Activated naive CD4-positive, alpha-beta T cell treated with anti-CD3 and anti-CD28 coated beads, Interleukin-2, amount 50 U/mL, for 24 hours (primary cell): ENCODE data around the gene EFTUD2.
"Not testable (repeated sequence)": the region's sequence is repeated elsewhere in the genome, so short reads cannot be mapped to it uniquely, and the experiment has no call there.

Source experiments
- H3K27ac Mint-ChIP-seq: one replicate; pipeline ENCODE4 v1.8.0; 2021; ENCODE audit warnings: mild to moderate bottlenecking, mixed read lengths
- H3K27me3 Mint-ChIP-seq: one replicate; pipeline ENCODE4 v1.8.0; 2021; ENCODE audit warnings: mixed read lengths
- H3K36me3 Mint-ChIP-seq: one replicate; pipeline ENCODE4 v1.8.0; 2021; ENCODE audit warnings: mixed read lengths
- H3K4me1 Mint-ChIP-seq: one replicate; pipeline ENCODE4 v1.8.0; 2021; ENCODE audit warnings: mixed read lengths
- H3K4me3 Mint-ChIP-seq: one replicate; pipeline ENCODE4 v1.8.0; 2021; ENCODE audit warnings: mild to moderate bottlenecking, mixed read lengths
- H3K9me3 Mint-ChIP-seq: one replicate; pipeline ENCODE4 v1.8.0; 2021; ENCODE audit warnings: mixed read lengths

Gene EFTUD2

GRCh38 chr17:44831371-44831770 lies 67.9 kb downstream of the EFTUD2 start:
- Mint-ChIP-seq H3K9me3 (no peaks in the 10 kb centered on the region), H3K27ac (no peak overlapping the region), H3K4me3 (no peak overlapping the region), H3K36me3 (no peaks in the 10 kb centered on the region), H3K4me1 (peaks cover 11% of the 10 kb centered on the region), H3K27me3 (peaks cover 32% of the 10 kb centered on the region)

- Mint-ChIP-seq H3K27ac (no peak overlapping the region), H3K36me3 (no peaks in the 10 kb centered on the region), H3K4me3 (peak overlapping the region; percentile 71), H3K4me1 (peaks cover 11% of the 10 kb centered on the region), H3K9me3 (no peaks in the 10 kb centered on the region), H3K27me3 (peaks cover 32% of the 10 kb centered on the region)
Measured at GRCh38 chr17:44830359-44831288, 68.6 kb downstream of the EFTUD2 start.

- Mint-ChIP-seq H3K27ac (peak within 1 kb of the TSS; percentile 63), H3K9me3 (no peaks in the 10 kb centered on the region), H3K4me3 (peak within 1 kb of the TSS; percentile 84), H3K27me3 (peaks cover 32% of the 10 kb centered on the region), H3K4me1 (peaks cover 11% of the 10 kb centered on the region), H3K36me3 (no peaks in the 10 kb centered on the region)
Measured at GRCh38 chr17:44829523-44830358, 69.5 kb downstream of the EFTUD2 start, which contains the start of gene GJC1. Gene GJC1 (minus strand): TSS chr17:44830287. CDS start chr17:44805817, 24,470 bp downstream.

GRCh38 chr17:44828919-44829522 lies 70.2 kb downstream of the EFTUD2 start:
- H3K36me3 Mint-ChIP-seq = no peaks in the 10 kb centered on the region
- peak overlapping the region; percentile 63 for H3K27ac Mint-ChIP-seq
- H3K4me3 Mint-ChIP-seq = peak overlapping the region; percentile 84
- peaks cover 11% of the 10 kb centered on the region for H3K4me1 Mint-ChIP-seq
- no peaks in the 10 kb centered on the region for H3K9me3 Mint-ChIP-seq
- peaks cover 34% of the 10 kb centered on the region for H3K27me3 Mint-ChIP-seq

- no peak overlapping the region for H3K27ac Mint-ChIP-seq
- no peaks in the 10 kb centered on the region for H3K9me3 Mint-ChIP-seq
- H3K36me3 Mint-ChIP-seq = no peaks in the 10 kb centered on the region
- peaks cover 33% of the 10 kb centered on the region for H3K27me3 Mint-ChIP-seq
- H3K4me3 Mint-ChIP-seq = no peak overlapping the region
- H3K4me1 Mint-ChIP-seq = peaks cover 11% of the 10 kb centered on the region
Measured at GRCh38 chr17:44827863-44828262, 71.4 kb downstream of the EFTUD2 start.

DNA sequence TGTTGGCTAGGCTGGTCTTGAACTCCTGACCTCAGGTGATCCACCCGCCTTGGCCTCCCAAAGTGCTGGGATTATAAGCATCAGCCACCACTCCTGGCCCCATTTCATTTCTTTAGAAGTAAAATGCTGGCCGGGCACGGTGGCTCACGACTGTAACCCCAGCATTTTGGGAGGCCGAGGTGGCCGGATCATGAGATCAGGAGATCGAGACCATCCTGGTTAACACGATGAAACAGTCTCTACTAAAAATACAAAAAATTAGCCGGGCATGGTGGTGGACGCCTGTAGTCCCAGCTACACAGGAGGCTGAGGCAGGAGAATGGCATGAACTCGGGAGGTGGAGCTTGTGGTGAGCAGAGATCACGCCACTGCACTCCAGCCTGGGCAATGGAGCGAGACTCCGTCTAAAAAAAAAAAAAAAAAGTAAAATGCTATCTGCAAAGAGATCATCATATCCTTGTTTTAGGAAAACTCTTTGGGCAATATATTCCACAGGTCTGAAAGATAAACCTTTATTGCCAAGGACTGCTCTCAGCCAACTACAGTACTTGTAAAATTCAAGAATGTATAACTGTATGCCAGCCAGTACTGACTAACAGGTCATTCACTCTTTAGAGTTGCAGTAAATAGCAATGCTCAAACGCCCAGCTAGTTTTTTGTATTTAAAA lies 73.0 kb downstream of the EFTUD2 start:
- peaks cover 11% of the 10 kb centered on the region for H3K4me1 Mint-ChIP-seq
- H3K27ac Mint-ChIP-seq = no peak overlapping the region
- no peaks in the 10 kb centered on the region for H3K36me3 Mint-ChIP-seq
- H3K4me3 Mint-ChIP-seq = no peak overlapping the region
- H3K27me3 Mint-ChIP-seq = peaks cover 33% of the 10 kb centered on the region
- H3K9me3 Mint-ChIP-seq = no peaks in the 10 kb centered on the region

DNA sequence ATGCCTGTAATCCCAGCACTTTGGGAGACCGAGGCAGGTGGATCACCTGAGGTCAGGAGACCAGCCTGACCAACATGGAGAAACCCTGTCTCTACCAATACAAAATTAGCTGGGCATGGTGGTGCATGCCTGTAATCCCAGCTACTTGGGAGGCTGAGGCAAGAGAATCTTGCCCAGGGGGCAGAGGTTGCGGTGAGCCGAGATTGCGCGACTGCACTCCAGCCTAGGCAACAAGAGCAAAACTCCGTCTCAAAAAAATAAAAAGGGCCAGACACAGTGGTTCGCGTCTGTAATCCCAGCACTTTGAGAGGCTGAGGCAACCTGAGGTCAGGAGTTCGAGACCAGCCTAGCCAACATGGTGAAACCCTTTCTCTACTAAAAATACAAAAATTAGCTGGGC lies 74.0 kb downstream of the EFTUD2 start:
- H3K36me3 Mint-ChIP-seq, H3K9me3 Mint-ChIP-seq, H3K27ac Mint-ChIP-seq, H3K4me3 Mint-ChIP-seq: not testable (repeated sequence)
- Mint-ChIP-seq H3K27me3 (peaks cover 33% of the 10 kb centered on the region), H3K4me1 (peaks cover 11% of the 10 kb centered on the region)

DNA sequence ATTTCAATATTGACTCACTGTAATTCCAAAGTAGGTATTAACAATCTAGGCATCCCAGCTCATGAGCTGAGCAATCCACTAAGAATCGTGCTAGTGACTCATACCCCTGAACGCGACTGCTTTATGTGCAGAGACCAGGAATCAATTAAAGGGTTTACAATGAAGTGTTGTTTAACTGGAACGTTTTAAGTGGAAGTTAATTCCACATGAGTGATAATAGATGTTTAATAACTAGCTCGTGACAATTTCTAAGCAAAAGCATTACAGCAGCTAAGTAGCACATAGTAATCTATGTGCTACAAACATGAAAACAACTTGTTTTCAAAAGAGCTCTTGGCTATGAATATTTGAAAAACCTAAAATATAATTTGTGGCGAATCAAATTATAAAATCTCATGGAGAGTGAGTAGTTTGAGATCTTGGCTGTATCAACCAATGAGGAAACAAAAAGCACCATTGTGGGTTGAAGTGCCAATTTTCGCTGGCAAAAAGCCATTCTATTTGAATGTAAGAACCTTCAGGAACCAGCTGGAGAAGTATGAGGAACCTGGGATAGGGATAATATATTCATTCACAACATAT lies 78.5 kb downstream of the EFTUD2 start:
- Mint-ChIP-seq H3K4me3 (no peak overlapping the region), H3K27me3 (peaks cover 14% of the 10 kb centered on the region), H3K36me3 (no peaks in the 10 kb centered on the region), H3K9me3 (no peaks in the 10 kb centered on the region), H3K27ac (no peak overlapping the region), H3K4me1 (no peaks in the 10 kb centered on the region)

DNA sequence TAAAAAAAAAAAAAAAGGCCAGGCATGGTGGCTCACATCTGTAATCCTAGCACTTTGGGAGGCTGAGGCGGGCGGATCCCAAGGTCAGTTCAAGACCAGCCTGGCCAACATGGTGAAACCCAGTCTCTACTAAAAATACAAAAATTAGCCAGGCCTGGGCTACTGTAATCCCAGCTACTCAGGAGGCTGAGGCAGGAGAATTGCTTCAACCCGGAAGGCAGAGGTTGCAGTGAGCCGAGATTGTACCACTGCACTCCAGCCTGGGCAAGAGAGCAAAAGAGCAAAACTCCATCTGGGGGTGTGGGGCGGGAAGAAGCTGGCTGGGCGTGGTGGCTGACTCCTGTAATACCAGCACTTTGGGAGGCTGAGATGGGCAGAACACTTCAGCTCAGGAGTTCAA lies 80.7 kb downstream of the EFTUD2 start:
- H3K27ac Mint-ChIP-seq, H3K4me1 Mint-ChIP-seq, H3K4me3 Mint-ChIP-seq, H3K36me3 Mint-ChIP-seq, H3K9me3 Mint-ChIP-seq: not testable (repeated sequence)
- peaks cover 10% of the 10 kb centered on the region for H3K27me3 Mint-ChIP-seq

- Mint-ChIP-seq H3K9me3 (no peaks in the 10 kb centered on the region), H3K36me3 (no peaks in the 10 kb centered on the region), H3K4me3 (no peak overlapping the region)
Measured at GRCh38 chr17:44812263-44812662, 87.0 kb downstream of the EFTUD2 start.

GRCh38 chr17:44808656-44809388 lies 90.4 kb downstream of the EFTUD2 start:
- not testable (repeated sequence) for H3K27me3 Mint-ChIP-seq, H3K4me3 Mint-ChIP-seq, H3K4me1 Mint-ChIP-seq, H3K27ac Mint-ChIP-seq, H3K36me3 Mint-ChIP-seq, H3K9me3 Mint-ChIP-seq

More at GRCh38 chr17:44812263-44812662, 87.0 kb downstream of the EFTUD2 start:
- H3K27me3 Mint-ChIP-seq = no peaks in the 10 kb centered on the region
- H3K4me1 Mint-ChIP-seq = no peaks in the 10 kb centered on the region
- no peak overlapping the region for H3K27ac Mint-ChIP-seq

GRCh38 chr17:44808156-44808555 lies 91.1 kb downstream of the EFTUD2 start:
- H3K27ac Mint-ChIP-seq = no peak overlapping the region
- H3K36me3 Mint-ChIP-seq = peaks cover 2% of the 10 kb centered on the region
- no peaks in the 10 kb centered on the region for H3K4me1 Mint-ChIP-seq
- H3K4me3 Mint-ChIP-seq = no peak overlapping the region
- peaks cover 2% of the 10 kb centered on the region for H3K27me3 Mint-ChIP-seq
- H3K9me3 Mint-ChIP-seq = no peaks in the 10 kb centered on the region

- H3K9me3 Mint-ChIP-seq = no peaks in the 10 kb centered on the region
- peaks cover 2% of the 10 kb centered on the region for H3K36me3 Mint-ChIP-seq
- no peak overlapping the region for H3K4me3 Mint-ChIP-seq
- H3K27me3 Mint-ChIP-seq = peaks cover 2% of the 10 kb centered on the region
- H3K27ac Mint-ChIP-seq = no peak overlapping the region
- H3K4me1 Mint-ChIP-seq = no peaks in the 10 kb centered on the region
Measured at GRCh38 chr17:44807817-44808155, 91.5 kb downstream of the EFTUD2 start.

DNA sequence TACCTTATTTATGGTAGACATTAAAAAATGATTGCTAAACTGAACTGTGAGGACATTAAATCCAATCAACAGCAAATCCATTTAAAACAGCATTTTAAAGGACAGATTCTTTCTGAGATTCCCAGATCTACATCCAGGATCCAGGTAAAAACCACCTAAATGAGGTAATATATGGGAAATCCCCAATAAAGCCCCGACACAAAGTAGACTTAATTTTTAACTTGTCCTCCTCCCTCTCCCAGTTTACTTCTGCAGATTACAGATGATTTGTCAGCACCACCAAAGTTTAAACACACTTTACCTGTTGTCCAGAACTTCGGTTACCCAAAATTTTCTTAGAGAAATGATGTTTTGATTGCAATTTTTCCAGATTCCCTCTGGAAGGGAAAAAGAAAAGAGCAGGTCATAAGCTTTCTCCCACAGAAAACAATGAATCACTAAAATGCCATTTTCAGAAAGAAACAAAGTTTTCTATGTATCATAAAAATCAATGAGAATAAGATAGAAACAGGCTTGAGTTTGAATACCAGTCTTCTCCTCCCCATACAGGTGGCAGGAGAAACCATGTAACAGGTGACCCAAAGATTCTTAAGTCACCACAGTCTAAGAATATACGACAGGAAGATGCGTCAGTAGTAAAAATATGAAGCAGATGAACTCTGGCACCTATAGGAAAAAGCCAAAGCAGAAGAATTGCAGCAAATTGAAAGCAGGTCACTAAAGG lies 92.0 kb downstream of the EFTUD2 start:
- no peaks in the 10 kb centered on the region for H3K4me1 Mint-ChIP-seq
- no peaks in the 10 kb centered on the region for H3K9me3 Mint-ChIP-seq
- H3K27me3 Mint-ChIP-seq = peaks cover 2% of the 10 kb centered on the region
- H3K27ac Mint-ChIP-seq = no peak overlapping the region
- H3K4me3 Mint-ChIP-seq = no peak overlapping the region
- H3K36me3 Mint-ChIP-seq = peaks cover 2% of the 10 kb centered on the region
